Keratinocyte (primary cell): ENCODE results near the gene MMP28. TPM values are rescaled to one million over a fixed set of nuclear protein-coding genes. Genes with fewer than 3 reads are reported as not detected.

Source experiments
- DNase-seq: peaks from one replicate; pipeline ENCODE4 v3.0.0-alpha.2; 2011; ENCODE audit warnings: low read depth, missing footprints, low spot score
- FAIRE-seq: peaks from 2 replicates; lab custom pipeline; 2011; peaks lifted over from hg19 to GRCh38; lab: Jason Lieb, UNC
- H2AFZ ChIP-seq: 2 replicates; pipeline ENCODE4 v1.6.0; 2012; ENCODE audit warnings: low read length, control low read depth, inconsistent platforms; ENCODE audit not compliant: control insufficient read depth
- H3K27ac ChIP-seq: 2 replicates; pipeline ENCODE4 v1.5.1; 2011; ENCODE audit warnings: low read length; ENCODE audit not compliant: control insufficient read depth, insufficient read depth
- H3K27me3 ChIP-seq: 3 replicates; pipeline ENCODE4 v1.6.0; 2011; ENCODE audit warnings: low read length; ENCODE audit not compliant: control insufficient read depth, insufficient read depth; ENCODE audit errors: extremely low read depth
- H3K36me3 ChIP-seq, 2 experiments: 2 replicates in 1 of 2; 3 replicates in 1 of 2; pipeline ENCODE4 v1.5.1; 2011; ENCODE audit warnings: low read length in 2 of 2, mild to moderate bottlenecking in 1 of 2; ENCODE audit not compliant: control insufficient read depth in 2 of 2, insufficient read depth in 2 of 2; ENCODE audit errors: extremely low read depth in 1 of 2
- H3K4me1 ChIP-seq: 3 replicates; pipeline ENCODE4 v1.5.1; 2011; ENCODE audit warnings: low read length; ENCODE audit not compliant: control insufficient read depth, insufficient read depth; ENCODE audit errors: extremely low read depth
- H3K4me2 ChIP-seq: 3 replicates; pipeline ENCODE4 v1.6.0; 2011; ENCODE audit warnings: low read depth, low read length; ENCODE audit not compliant: control insufficient read depth, insufficient read depth; ENCODE audit errors: extremely low read depth
- H3K4me3 ChIP-seq, 3 experiments: fragments of 200-600 bp in 1 of 3; sonication (generic) in 1 of 3; 2 replicates in 2 of 3; 3 replicates in 1 of 3; pipeline ENCODE4 v1.5.1; 2011 to 2016; ENCODE audit warnings: low read length in 3 of 3, mild to moderate bottlenecking in 3 of 3, control low read depth in 2 of 3, inconsistent platforms in 1 of 3, low read depth in 1 of 3, mixed read lengths in 1 of 3, mixed run types in 1 of 3, moderate library complexity in 1 of 3; ENCODE audit not compliant: control insufficient read depth in 2 of 3, insufficient read depth in 2 of 3; ENCODE audit errors: extremely low read depth in 1 of 3
- H3K79me2 ChIP-seq: 2 replicates; pipeline ENCODE4 v1.6.0; 2012; ENCODE audit warnings: low read length; ENCODE audit not compliant: control insufficient read depth, insufficient read depth
- H3K9ac ChIP-seq: 3 replicates; pipeline ENCODE4 v1.6.0; 2011; ENCODE audit warnings: low read length; ENCODE audit not compliant: control insufficient read depth, insufficient read depth; ENCODE audit errors: extremely low read depth
- H3K9me1 ChIP-seq: 3 replicates; pipeline ENCODE4 v1.6.0; 2011; ENCODE audit warnings: low read length; ENCODE audit not compliant: control insufficient read depth, insufficient read depth; ENCODE audit errors: extremely low read depth
- H3K9me3 ChIP-seq: 2 replicates; pipeline ENCODE4 v1.5.1; 2012; ENCODE audit warnings: low read depth, low read length; ENCODE audit not compliant: control insufficient read depth
- H4K20me1 ChIP-seq: 3 replicates; pipeline ENCODE4 v1.6.0; 2011; ENCODE audit warnings: low read length; ENCODE audit not compliant: control insufficient read depth, insufficient read depth; ENCODE audit errors: extremely low read depth
- CTCF ChIP-seq, 3 experiments: IDR thresholded peaks in 1 of 3; conservative IDR thresholded peaks in 1 of 3; optimal IDR thresholded peaks in 1 of 3; 2 replicates in 2 of 3; 3 replicates in 1 of 3; pipeline versions ENCODE3 to v1.5.1; 2011; ENCODE audit warnings: low read length in 3 of 3, mild to moderate bottlenecking in 3 of 3, moderate library complexity in 2 of 3, control low read depth in 1 of 3, inconsistent platforms in 1 of 3; ENCODE audit not compliant: insufficient read depth in 2 of 3; ENCODE audit errors: extremely low read depth in 1 of 3
- EZH2 ChIP-seq: IDR thresholded peaks from one replicate; pipeline ENCODE4 v1.6.1; 2012; ENCODE audit warnings: inconsistent platforms, mild to moderate bottlenecking, low read length, moderate library complexity
- dilution Hi-C: fragments of 300-500 bp; cut with MboI; formaldehyde crosslinking; loops from one replicate; pipeline ENCODE4 v1.7.0; 2020; ENCODE audit warnings: low sequenced_read_pairs; ENCODE audit not compliant: extremely low pct_ligation_motif_present
- polyA plus RNA-seq, 5 experiments: library from polyadenylated mRNA; depleted of rRNA in 3 of 5; stranded (reverse) in 3 of 5; stranded (forward) in 1 of 5; unstranded in 1 of 5; fragments of >200 nt; gene quantifications; 1 replicate in 1 of 5; 2 replicates in 3 of 5; 3 replicates in 1 of 5; pipeline versions ENCODE4 v1.2.1 to v1.2.3, GENCODE V29; 2011 to 2012; ENCODE audit warnings: missing spikeins in 2 of 5, low read depth in 1 of 5, low replicate concordance in 1 of 5

MMP28 gene
- polyA plus RNA-seq, 1 donor (not counting 4 experiments of a cell fraction or from before 2014, with no cell fraction given), result 21.3 TPM

GRCh38 chr17:35807371-35808144, 12.1 kb upstream of the MMP28 start:
- FAIRE-seq (no peak), DNase-seq (no peak)
- H3K4me2 ChIP-seq, result peak overlapping the region; percentile 95
- H2AFZ ChIP-seq, result no peak overlapping the region
- peaks cover 6% of the 10 kb centered on the region for H4K20me1 ChIP-seq
- no peak overlapping the region for H3K9ac ChIP-seq
- H3K79me2 ChIP-seq, result peaks cover 32% of the 10 kb centered on the region
- H3K4me3 ChIP-seq, result no peak overlapping the region
- H3K4me1 ChIP-seq, result peaks cover 30% of the 10 kb centered on the region
- TF ChIP-seq CTCF (optimal IDR thresholded peaks at IDR 0.05 in 1 of 3, IDR thresholded peaks at IDR 0.05 in 1 of 3, conservative IDR thresholded peaks at IDR 0.05 in 1 of 3; ENCODE audit: extremely low read depth in 1 of 3, insufficient read depth in 2 of 3, low read length in 3 of 3) (no peak), EZH2 (no peak)
- H3K36me3 ChIP-seq, result peaks cover 0 to 4% of the 10 kb centered on the region in 2 experiments
- H3K9me1 ChIP-seq, result peaks cover 2% of the 10 kb centered on the region
- H3K27ac ChIP-seq, result peak overlapping the region; percentile 99
- dilution Hi-C loops, result no loop called here
- H3K9me3 ChIP-seq, result no peaks in the 10 kb centered on the region
- H3K27me3 ChIP-seq, result no peaks in the 10 kb centered on the region

GRCh38 chr17:35804658-35805192, 9.3 kb upstream of the MMP28 start:
- Histone ChIP-seq H3K4me2 (no peak overlapping the region), H3K36me3 (no peaks in the 10 kb centered on the region), H3K27me3 (no peaks in the 10 kb centered on the region), H3K9ac (no peak overlapping the region), H3K4me1 (peaks cover 23% of the 10 kb centered on the region), H3K9me3 (no peaks in the 10 kb centered on the region), H3K79me2 (peaks cover 4% of the 10 kb centered on the region), H3K4me3 (no peak overlapping the region), H2AFZ (no peak overlapping the region), H3K27ac (no peak overlapping the region), H3K9me1 (no peaks in the 10 kb centered on the region), H4K20me1 (no peaks in the 10 kb centered on the region)
- DNase-seq (no peak), FAIRE-seq (no peak)
- dilution Hi-C loops, result no loop called here
- TF ChIP-seq EZH2 (no peak), CTCF (optimal IDR thresholded peaks at IDR 0.05 in 1 of 3, IDR thresholded peaks at IDR 0.05 in 1 of 3, conservative IDR thresholded peaks at IDR 0.05 in 1 of 3; ENCODE audit: extremely low read depth in 1 of 3, insufficient read depth in 2 of 3, low read length in 3 of 3) (peak; percentile 86 to 98 (median 87))
